Stimulated activated naive B cell treated with anti-CD40 and anti-IgM and Interleukin-4, amounts not matched to agents 10 μg/mL and 1 μg/mL and 100 μg/mL, for 72 hours (primary cell): ENCODE measurements around the gene MYO15A.
A peak's percentile ranks its signal among the peaks of the same experiment; 100 is the strongest.

Experiments used
- ATAC-seq, 2 donors: fragments of 150-1000 bp; cut with Tn5 transposase; replicated peaks; 2 replicates each; pipeline ENCODE4 v1.10.0; 2021; ENCODE audit warnings: moderate library complexity in 1 of 2
- DNase-seq: peaks from one replicate; pipeline ENCODE4 v3.0.0; 2021
- H3K27ac Mint-ChIP-seq: one replicate; pipeline ENCODE4 v1.8.0; 2022; ENCODE audit warnings: mild to moderate bottlenecking, mixed read lengths
- H3K27me3 Mint-ChIP-seq, 2 donors: one replicate each; pipeline ENCODE4 v1.8.0; 2022; ENCODE audit warnings: mixed read lengths in 2 of 2
- H3K36me3 Mint-ChIP-seq, 2 donors: one replicate each; pipeline ENCODE4 v1.8.0; 2022; ENCODE audit warnings: mixed read lengths in 2 of 2, mild to moderate bottlenecking in 1 of 2
- H3K4me1 Mint-ChIP-seq, 2 donors: one replicate each; pipeline ENCODE4 v1.8.0; 2022; ENCODE audit warnings: mixed read lengths in 2 of 2, mild to moderate bottlenecking in 1 of 2
- H3K4me3 Mint-ChIP-seq, 2 donors: one replicate each; pipeline ENCODE4 v1.8.0; 2022; ENCODE audit warnings: mild to moderate bottlenecking in 2 of 2, mixed read lengths in 2 of 2, moderate library complexity in 1 of 2
- H3K9me3 Mint-ChIP-seq, 2 donors: one replicate each; pipeline ENCODE4 v1.8.0; 2022; ENCODE audit warnings: mixed read lengths in 2 of 2, mild to moderate bottlenecking in 1 of 2

Gene MYO15A

DNA sequence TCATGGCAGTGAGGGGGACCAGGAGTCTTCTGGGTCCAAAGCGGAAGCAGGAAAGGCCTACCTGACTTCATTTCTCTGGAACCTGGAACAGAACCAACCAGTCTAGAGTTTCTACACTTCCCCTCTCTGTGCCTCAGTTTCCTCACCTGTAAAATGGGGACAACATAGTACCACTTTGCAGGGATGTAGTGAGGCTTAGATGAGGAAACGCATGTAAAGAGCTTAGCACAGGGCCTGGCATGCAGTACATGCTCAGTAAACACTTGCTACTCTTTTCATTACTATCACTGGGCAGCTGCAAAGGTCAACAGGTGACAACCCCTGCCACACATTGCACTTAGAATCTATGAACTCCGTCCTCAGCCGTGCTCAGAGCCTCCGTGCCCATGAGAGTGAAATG lies 24.2 kb downstream of the MYO15A start:
- Mint-ChIP-seq H3K36me3 (no peaks in the 10 kb centered on the region), H3K9me3 (no peaks in the 10 kb centered on the region), H3K4me3 (no peak overlapping the region), H3K27me3 (peaks cover 6 to 10% of the 10 kb centered on the region in 2 donors), H3K4me1 (no peaks in the 10 kb centered on the region), H3K27ac (no peak overlapping the region)
- no peak for ATAC-seq
- no peak for DNase-seq

DNA sequence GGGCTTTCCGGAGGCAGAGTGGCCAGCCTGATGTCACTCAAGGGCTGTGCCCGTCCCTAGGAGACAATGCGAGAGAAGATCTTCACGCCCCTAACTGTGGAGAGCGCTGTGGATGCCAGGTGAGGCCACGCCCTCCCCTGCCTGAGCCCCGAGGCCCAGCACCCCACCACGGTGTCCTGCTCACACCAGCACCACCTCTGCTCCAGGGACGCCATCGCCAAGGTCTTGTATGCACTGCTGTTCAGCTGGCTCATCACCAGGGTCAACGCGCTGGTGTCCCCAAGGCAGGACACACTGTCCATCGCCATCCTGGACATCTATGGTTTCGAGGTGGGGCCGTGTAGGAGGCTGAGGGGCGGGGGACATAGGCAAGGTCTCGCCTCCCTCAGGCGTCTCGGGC lies 27.8 kb downstream of the MYO15A start:
- H3K9me3 Mint-ChIP-seq, result no peaks in the 10 kb centered on the region
- no peak overlapping the region for H3K27ac Mint-ChIP-seq
- no peak for DNase-seq
- peaks cover 6 to 14% of the 10 kb centered on the region in 2 donors for H3K27me3 Mint-ChIP-seq
- no peak overlapping the region for H3K4me3 Mint-ChIP-seq
- H3K36me3 Mint-ChIP-seq, result no peaks in the 10 kb centered on the region
- ATAC-seq, result no peak
- no peaks in the 10 kb centered on the region for H3K4me1 Mint-ChIP-seq

DNA sequence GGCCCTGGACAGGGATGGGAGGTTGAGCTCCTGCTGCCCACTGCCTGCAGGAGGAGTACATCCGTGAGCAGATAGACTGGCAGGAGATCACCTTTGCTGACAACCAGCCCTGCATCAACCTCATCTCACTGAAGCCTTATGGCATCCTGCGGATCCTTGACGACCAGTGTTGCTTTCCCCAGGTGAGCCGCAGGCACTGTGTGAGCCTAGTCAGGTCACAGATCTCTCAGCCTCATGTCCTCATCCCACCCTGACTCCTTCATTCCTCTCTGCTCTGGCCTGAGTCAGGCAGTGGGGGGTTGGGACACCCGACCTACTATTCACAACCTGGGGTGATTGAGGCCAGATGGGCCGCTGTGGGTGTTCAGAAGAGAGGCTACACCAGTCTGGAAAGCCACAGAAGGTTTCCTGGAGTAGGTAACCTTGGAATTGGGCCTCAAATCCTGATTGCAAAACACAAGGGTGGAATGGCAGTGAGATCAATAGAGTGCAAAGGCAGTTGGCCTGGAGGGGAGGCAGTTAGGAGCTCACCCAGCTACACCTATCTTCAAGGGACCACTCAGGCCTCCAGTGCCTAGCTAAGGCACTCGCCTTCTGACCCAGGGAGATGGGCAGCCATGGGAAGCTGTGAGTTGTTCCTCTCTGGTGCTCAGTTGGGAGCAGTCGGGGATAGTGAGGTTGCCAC lies 29.7 kb downstream of the MYO15A start:
- DNase-seq (no peak), ATAC-seq (no peak)
- Mint-ChIP-seq H3K36me3 (no peaks in the 10 kb centered on the region), H3K9me3 (no peaks in the 10 kb centered on the region), H3K4me1 (no peaks in the 10 kb centered on the region), H3K4me3 (no peak overlapping the region), H3K27ac (no peak overlapping the region), H3K27me3 (peaks cover 6 to 14% of the 10 kb centered on the region in 2 donors)

DNA sequence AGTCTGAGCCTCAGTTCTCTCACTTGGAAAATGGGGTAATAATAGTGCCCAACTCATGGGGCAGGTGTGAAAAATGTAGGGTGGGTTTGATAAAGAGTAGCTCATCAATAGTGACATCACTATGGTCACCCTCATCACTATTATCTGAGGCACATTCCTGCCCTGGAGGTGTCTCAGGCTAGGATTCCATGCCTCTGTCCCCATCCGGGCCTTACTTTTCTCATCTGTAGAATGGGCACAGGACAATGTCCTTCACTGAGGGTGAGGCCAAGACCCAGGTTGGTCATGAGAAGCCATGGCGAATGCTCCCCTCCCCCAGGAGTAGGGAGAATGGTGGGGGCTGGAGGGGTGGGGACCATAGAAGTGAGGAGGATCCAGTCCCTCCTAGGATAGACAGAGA lies 30.5 kb downstream of the MYO15A start:
- H3K4me3 Mint-ChIP-seq, result no peak overlapping the region
- H3K36me3 Mint-ChIP-seq, result no peaks in the 10 kb centered on the region
- ATAC-seq (no peak), DNase-seq (no peak)
- no peak overlapping the region for H3K27ac Mint-ChIP-seq
- H3K27me3 Mint-ChIP-seq, result peaks cover 6 to 14% of the 10 kb centered on the region in 2 donors
- H3K9me3 Mint-ChIP-seq, result no peaks in the 10 kb centered on the region
- no peaks in the 10 kb centered on the region for H3K4me1 Mint-ChIP-seq

DNA sequence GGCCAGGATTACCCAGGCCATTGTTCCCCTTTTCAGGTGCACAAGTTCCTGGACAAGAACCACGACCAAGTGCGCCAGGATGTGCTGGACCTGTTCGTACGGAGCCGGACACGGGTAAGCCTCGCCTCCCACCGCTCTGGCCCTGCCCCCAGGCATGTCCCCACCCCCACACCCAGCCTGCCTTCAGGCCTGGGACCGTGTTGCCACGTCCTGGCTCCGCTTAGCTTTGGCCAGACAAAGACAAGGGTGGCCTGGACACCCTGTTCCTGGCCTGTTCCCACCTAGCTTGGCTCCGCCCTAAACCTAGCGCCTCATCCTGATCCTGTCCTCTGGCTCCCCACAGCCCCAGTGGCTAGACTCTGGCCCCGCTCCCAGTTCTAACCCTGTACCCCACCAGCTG lies 30.9 kb downstream of the MYO15A start:
- Mint-ChIP-seq H3K27me3 (peaks cover 6 to 14% of the 10 kb centered on the region in 2 donors), H3K4me1 (no peaks in the 10 kb centered on the region)

DNA sequence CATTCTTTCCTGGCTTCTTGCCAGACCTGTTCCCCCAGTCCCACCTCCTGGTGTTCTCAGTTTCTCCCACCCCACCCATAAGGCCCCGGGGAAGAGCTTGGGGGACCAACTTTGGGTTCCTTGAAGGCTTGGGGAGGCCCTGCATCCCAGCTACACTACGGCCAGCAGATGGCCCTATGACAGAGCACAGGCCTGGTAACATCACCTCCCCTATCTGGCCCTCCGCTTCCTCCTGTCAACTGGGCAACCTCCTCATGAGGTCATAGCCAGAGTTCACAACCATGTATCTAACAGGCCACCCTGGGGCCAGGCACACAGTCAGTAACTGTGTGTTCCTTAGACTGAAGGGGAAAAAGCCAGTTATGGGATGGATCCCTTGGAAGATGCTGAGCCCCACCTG lies 31.4 kb downstream of the MYO15A start:
- H3K4me3 Mint-ChIP-seq, result no peak overlapping the region
- H3K27ac Mint-ChIP-seq, result no peak overlapping the region
- peaks cover 0 to 2% of the 10 kb centered on the region in 2 donors for H3K4me1 Mint-ChIP-seq
- no peaks in the 10 kb centered on the region for H3K9me3 Mint-ChIP-seq
- ATAC-seq (peak in 1 of 2 donors; percentile 35), DNase-seq (no peak)
- no peaks in the 10 kb centered on the region for H3K36me3 Mint-ChIP-seq
- peaks cover 6 to 14% of the 10 kb centered on the region in 2 donors for H3K27me3 Mint-ChIP-seq

More for the DNA sequence above, 30.9 kb downstream of the MYO15A start:
- Mint-ChIP-seq H3K27ac (no peak overlapping the region), H3K36me3 (no peaks in the 10 kb centered on the region), H3K4me3 (no peak overlapping the region), H3K9me3 (no peaks in the 10 kb centered on the region)
- no peak for ATAC-seq
- no peak for DNase-seq

DNA sequence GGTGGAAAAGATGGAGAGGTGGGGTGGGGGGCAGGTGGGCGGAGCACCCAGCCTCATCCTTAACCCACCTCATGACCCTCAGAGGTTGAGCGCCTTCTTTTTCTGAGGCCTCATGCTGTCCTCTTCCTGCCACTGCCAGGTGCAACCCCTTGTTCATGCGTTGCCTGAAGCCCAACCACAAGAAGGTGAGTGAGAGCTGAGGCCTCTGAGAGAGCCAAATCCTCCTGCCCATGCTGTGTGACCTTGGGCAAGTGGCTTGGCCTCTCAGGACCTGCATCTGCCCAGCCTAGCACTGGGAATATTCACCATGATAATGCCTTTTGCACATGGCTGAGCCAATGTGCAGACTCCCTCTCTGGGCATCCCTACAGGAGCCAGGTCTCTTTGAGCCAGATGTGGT lies 32.1 kb downstream of the MYO15A start:
- Mint-ChIP-seq H3K36me3 (no peaks in the 10 kb centered on the region), H3K27me3 (peaks cover 6 to 14% of the 10 kb centered on the region in 2 donors), H3K9me3 (no peaks in the 10 kb centered on the region), H3K4me1 (peaks cover 0 to 2% of the 10 kb centered on the region in 2 donors), H3K4me3 (no peak overlapping the region), H3K27ac (no peak overlapping the region)
- ATAC-seq (no peak), DNase-seq (no peak)

DNA sequence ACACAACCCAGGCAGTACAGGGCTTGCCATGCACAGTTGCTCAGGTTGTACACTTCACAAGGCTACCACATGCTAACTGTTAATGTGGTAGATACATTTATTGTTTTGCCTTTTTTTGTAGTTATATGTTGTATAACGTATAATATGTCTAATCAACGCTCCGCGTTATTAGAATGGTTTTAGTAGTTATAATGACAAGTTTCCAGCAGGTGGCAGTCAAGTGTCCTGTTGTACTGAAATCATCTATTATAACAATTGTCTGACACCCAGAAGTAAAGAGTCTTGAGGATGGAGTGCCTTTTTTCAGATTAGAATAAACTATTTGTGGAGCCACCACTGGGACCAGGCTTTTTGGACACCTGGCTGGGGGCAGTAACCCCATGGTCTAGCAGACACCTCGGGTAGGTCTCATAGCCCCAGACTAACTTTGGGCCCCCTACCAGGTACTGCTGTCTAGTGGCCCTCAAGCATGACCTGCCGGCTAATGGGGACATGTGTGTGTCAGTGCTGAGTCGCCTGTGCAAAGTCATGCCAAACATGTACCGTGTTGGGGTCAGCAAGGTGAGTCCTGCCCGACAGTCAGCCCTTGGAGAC lies 32.8 kb downstream of the MYO15A start:
- Mint-ChIP-seq H3K4me3 (no peak overlapping the region), H3K9me3 (no peaks in the 10 kb centered on the region), H3K4me1 (peaks cover 0 to 2% of the 10 kb centered on the region in 2 donors), H3K27ac (no peak overlapping the region), H3K27me3 (peaks cover 0 to 10% of the 10 kb centered on the region in 2 donors), H3K36me3 (no peaks in the 10 kb centered on the region)
- no peak for DNase-seq
- ATAC-seq, result peak; percentile 67 to 72

DNA sequence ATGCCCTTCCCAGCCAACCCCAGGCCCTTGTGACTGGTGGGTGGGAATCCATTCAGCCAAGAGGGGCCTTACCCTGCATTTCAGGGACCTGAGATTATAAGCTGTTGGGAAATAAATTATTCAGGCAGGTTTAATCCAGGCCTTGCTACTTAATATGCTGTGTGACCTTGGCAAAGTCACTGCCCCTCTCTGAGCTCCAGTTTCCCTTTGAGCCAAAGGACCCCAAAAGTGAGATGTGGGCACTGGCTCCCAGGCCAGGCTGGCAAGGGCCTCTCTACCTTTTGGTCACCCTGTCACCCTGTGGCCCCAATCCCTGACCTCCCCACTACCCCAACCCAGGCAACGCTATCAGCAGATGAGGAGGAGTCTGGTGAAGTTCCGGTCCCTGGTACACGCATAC lies 33.9 kb downstream of the MYO15A start:
- no peaks in the 10 kb centered on the region for H3K36me3 Mint-ChIP-seq
- ATAC-seq (no peak), DNase-seq (no peak)
- H3K9me3 Mint-ChIP-seq, result no peaks in the 10 kb centered on the region
- H3K27ac Mint-ChIP-seq, result no peak overlapping the region
- no peak overlapping the region for H3K4me3 Mint-ChIP-seq
- peaks cover 0 to 2% of the 10 kb centered on the region in 2 donors for H3K4me1 Mint-ChIP-seq
- peaks cover 0 to 4% of the 10 kb centered on the region in 2 donors for H3K27me3 Mint-ChIP-seq

DNA sequence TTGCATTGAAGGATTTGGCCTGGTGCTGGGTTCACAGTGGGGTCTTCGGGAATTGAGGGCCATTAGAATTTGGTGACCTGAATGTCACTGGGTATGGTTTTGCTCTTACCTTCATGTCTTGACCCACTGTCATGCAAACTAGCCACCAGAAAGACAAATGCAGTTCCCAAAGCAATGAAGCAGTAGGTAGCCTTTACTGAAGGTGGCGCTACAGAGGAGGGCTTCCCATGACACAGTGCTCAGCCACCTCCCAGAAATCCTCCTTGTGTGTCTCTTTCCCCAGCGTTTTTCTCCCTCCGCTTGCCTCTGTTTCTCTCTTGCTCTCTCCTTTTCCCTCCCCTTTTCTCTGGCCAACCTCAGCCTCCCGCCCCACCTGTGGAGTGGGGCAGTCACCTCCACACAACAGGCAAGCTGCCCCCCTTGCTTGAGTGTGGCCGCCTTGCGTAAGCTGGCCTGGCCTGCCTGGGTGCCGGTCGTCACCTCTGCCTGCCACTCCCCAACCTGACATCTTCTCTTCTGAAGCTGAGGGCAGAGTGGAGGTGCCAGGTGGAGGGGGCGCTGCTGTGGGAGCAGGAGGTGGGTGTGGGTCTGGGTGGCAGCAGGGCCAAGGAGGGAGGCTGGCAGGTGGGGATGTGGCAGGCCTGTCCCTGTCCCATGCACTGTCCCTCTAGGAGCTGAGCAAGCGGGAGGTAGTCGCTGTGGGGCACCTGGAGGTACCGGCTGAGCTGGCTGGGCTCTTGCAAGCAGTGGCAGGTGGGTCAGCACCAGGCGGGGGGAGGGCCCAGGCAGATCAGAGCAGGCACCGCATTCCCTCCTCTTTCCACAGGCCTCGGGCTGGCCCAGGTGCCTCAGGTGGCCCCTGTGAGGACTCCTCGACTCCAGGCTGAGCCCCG lies 34.7 kb downstream of the MYO15A start:
- no peak for DNase-seq
- H3K36me3 Mint-ChIP-seq, result no peaks in the 10 kb centered on the region
- H3K27me3 Mint-ChIP-seq, result peaks cover 0 to 4% of the 10 kb centered on the region in 2 donors
- ATAC-seq, result no peak
- no peak overlapping the region for H3K27ac Mint-ChIP-seq
- no peaks in the 10 kb centered on the region for H3K9me3 Mint-ChIP-seq
- no peak overlapping the region for H3K4me3 Mint-ChIP-seq
- H3K4me1 Mint-ChIP-seq, result peaks cover 0 to 2% of the 10 kb centered on the region in 2 donors

DNA sequence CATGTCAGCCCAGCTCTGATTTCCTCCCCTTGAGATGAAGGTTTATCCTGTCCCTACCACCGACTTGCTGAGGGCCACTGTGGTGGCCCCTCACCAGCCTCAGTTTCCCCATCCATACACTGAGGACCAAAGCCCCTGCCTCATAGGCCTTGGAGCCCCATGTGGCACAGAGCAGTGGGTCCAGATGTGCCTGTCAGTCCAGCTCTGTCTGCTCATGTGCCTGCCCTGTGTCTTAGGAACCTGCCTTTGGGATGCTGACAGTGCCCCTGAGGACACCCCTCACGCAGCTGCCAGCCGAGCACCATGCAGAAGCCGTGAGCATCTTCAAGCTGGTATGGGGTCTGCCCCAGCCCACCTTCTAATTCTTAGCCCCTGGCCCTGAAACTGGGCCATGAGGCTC lies 35.7 kb downstream of the MYO15A start:
- Mint-ChIP-seq H3K4me3 (no peak overlapping the region), H3K27ac (no peak overlapping the region), H3K9me3 (no peaks in the 10 kb centered on the region), H3K4me1 (peaks cover 0 to 2% of the 10 kb centered on the region in 2 donors), H3K27me3 (peaks cover 4 to 6% of the 10 kb centered on the region in 2 donors), H3K36me3 (no peaks in the 10 kb centered on the region)
- no peak for ATAC-seq
- DNase-seq, result no peak

DNA sequence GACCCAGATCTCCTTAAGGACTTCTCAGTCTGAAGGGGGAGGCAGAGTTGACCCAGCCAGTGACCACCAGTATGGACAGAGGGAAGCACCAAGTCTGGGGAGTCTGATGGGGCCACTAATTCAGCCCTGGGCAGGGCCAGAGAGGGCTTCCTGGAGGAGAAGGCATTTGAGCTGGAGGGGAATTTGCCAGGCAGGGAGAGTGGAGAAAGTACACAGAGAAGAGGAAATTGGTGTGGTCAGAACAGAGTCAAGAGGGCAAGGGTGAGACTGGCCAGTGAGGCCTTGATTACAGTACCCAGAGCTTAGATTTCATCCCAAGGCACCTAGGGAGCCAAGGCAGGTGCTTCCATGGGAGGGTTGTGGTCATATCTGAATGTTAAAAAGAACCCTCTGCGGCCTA lies 36.3 kb downstream of the MYO15A start:
- H3K36me3 Mint-ChIP-seq, result no peaks in the 10 kb centered on the region
- no peak overlapping the region for H3K4me3 Mint-ChIP-seq
- no peak for ATAC-seq
- H3K4me1 Mint-ChIP-seq, result peaks cover 0 to 2% of the 10 kb centered on the region in 2 donors
- H3K27me3 Mint-ChIP-seq, result peaks cover 2 to 6% of the 10 kb centered on the region in 2 donors
- H3K9me3 Mint-ChIP-seq, result no peaks in the 10 kb centered on the region
- peak overlapping the region; percentile 74 for H3K27ac Mint-ChIP-seq
- no peak for DNase-seq

DNA sequence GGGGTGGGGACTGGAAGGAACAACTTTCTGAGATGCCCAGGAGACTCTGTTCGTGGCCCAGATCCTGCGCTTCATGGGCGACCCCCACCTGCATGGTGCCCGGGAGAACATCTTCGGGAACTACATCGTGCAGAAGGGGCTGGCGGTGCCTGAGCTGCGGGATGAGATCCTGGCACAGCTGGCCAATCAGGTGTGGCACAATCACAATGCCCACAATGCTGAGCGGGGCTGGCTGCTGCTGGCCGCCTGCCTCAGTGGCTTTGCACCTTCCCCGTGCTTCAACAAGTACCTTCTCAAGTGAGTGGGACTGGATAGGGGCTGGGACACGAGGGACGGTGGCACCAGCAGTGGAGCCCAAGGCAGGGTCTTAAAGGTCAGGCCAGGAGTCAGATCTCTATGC lies 37.3 kb downstream of the MYO15A start:
- Mint-ChIP-seq H3K4me3 (no peak overlapping the region), H3K36me3 (no peaks in the 10 kb centered on the region), H3K9me3 (no peaks in the 10 kb centered on the region), H3K27ac (no peak overlapping the region), H3K27me3 (peaks cover 3 to 6% of the 10 kb centered on the region in 2 donors), H3K4me1 (peaks cover 0 to 2% of the 10 kb centered on the region in 2 donors)
- ATAC-seq (no peak), DNase-seq (no peak)

DNA sequence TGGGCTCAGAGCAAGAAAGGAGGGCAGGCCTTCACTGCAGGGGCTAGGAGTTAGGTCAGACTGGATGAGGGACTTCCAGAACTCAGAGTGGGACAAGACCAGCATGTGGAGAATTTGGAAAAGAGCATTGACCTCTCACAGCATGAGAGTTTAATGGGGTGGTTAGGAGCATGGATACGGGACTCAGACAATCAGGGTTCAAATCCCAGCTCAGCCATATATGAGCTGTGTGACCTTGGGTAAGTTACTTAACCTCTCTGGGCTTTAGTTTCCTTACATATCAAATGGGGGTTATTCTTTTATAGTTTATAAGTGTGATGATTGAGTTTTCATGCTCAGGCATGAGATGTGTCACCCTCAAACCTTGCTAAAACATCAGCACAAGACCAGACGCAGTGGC lies 37.7 kb downstream of the MYO15A start:
- H3K9me3 Mint-ChIP-seq, result no peaks in the 10 kb centered on the region
- no peak for ATAC-seq
- H3K27ac Mint-ChIP-seq, result no peak overlapping the region
- H3K36me3 Mint-ChIP-seq, result no peaks in the 10 kb centered on the region
- no peak for DNase-seq
- peaks cover 0 to 2% of the 10 kb centered on the region in 2 donors for H3K4me1 Mint-ChIP-seq
- peaks cover 3 to 6% of the 10 kb centered on the region in 2 donors for H3K27me3 Mint-ChIP-seq
- no peak overlapping the region for H3K4me3 Mint-ChIP-seq
